Liver (tissue), 9 donors: ENCODE data around the gene C20orf173. TPM values are rescaled to one million over a fixed set of nuclear protein-coding genes. Genes with fewer than 3 reads are reported as not detected.

Source experiments
- DNase-seq: peaks from one replicate; pipeline ENCODE4 v3.0.0-alpha.2; 2017; ENCODE audit warnings: low spot score
- H3K27ac ChIP-seq, 2 donors: one replicate each; pipeline ENCODE4 v1.7.0; 2013; ENCODE audit warnings: inconsistent platforms in 2 of 2, low read length in 2 of 2, control low read depth in 1 of 2, low read depth in 1 of 2, mild to moderate bottlenecking in 1 of 2
- H3K27me3 ChIP-seq, 4 donors: one replicate each; pipeline versions ENCODE4 v1.6.1 to v1.7.0; 2013; ENCODE audit warnings: low read length in 3 of 4, inconsistent platforms in 1 of 4, mild to moderate bottlenecking in 1 of 4, moderate library complexity in 1 of 4; ENCODE audit not compliant: control insufficient read depth in 4 of 4, insufficient read depth in 4 of 4
- H3K36me3 ChIP-seq, 4 donors: one replicate each; pipeline versions ENCODE4 v1.6.1 to v1.7.0; 2013; ENCODE audit warnings: low read length in 3 of 4, mild to moderate bottlenecking in 3 of 4, low read depth in 1 of 4, moderate library complexity in 1 of 4; ENCODE audit not compliant: control insufficient read depth in 4 of 4, insufficient read depth in 3 of 4
- H3K4me1 ChIP-seq, 4 donors: one replicate each; pipeline versions ENCODE4 v1.6.1 to v1.7.0; 2013; ENCODE audit warnings: low read length in 3 of 4, mild to moderate bottlenecking in 3 of 4, moderate library complexity in 1 of 4; ENCODE audit not compliant: control insufficient read depth in 4 of 4, insufficient read depth in 4 of 4
- H3K4me3 ChIP-seq, 3 donors: one replicate each; pipeline versions ENCODE4 v1.6.1 to v1.7.0; 2013; ENCODE audit warnings: low read length in 3 of 3, control low read depth in 1 of 3, low read depth in 1 of 3, mild to moderate bottlenecking in 1 of 3
- H3K9ac ChIP-seq, 2 donors: one replicate each; pipeline ENCODE4 v1.7.0; 2013; ENCODE audit warnings: low read length in 2 of 2, mild to moderate bottlenecking in 2 of 2, moderate library complexity in 2 of 2, control low read depth in 1 of 2, low read depth in 1 of 2
- H3K9me3 ChIP-seq, 4 donors: one replicate each; pipeline versions ENCODE4 v1.6.1 to v1.7.0; 2013; ENCODE audit warnings: low read length in 3 of 4; ENCODE audit not compliant: control insufficient read depth in 4 of 4
- EGR1 ChIP-seq, 2 donors: IDR thresholded peaks; 2 replicates each; pipeline ENCODE4 v1.6.1; 2016 to 2018; ENCODE audit warnings: antibody characterized with exemption in 2 of 2, low read depth in 2 of 2
- FOXA2 ChIP-seq: IDR thresholded peaks from 2 replicates; pipeline ENCODE4 v1.6.1; 2016; ENCODE audit warnings: antibody characterized with exemption
- GABPA ChIP-seq, 2 donors: IDR thresholded peaks in 1 of 2; conservative IDR thresholded peaks in 1 of 2; 2 replicates each; pipeline ENCODE4 v1.6.1; 2016; ENCODE audit warnings: antibody characterized with exemption in 2 of 2, mild to moderate bottlenecking in 1 of 2, moderate library complexity in 1 of 2
- HNF4A ChIP-seq, 2 donors: conservative IDR thresholded peaks; 2 replicates each; pipeline ENCODE4 v1.6.1; 2016; ENCODE audit warnings: antibody characterized with exemption in 2 of 2, mild to moderate bottlenecking in 2 of 2
- HNF4G ChIP-seq: IDR thresholded peaks from 2 replicates; pipeline ENCODE4 v1.6.1; 2016; ENCODE audit warnings: antibody characterized with exemption
- JUND ChIP-seq, 2 donors: IDR thresholded peaks; 2 replicates each; pipeline ENCODE4 v1.6.1; 2016; ENCODE audit warnings: antibody characterized with exemption in 2 of 2
- MAX ChIP-seq: IDR thresholded peaks from 2 replicates; pipeline ENCODE4 v1.6.1; 2016; ENCODE audit warnings: antibody characterized with exemption
- NR2F2 ChIP-seq: IDR thresholded peaks from 2 replicates; pipeline ENCODE4 v1.6.1; 2016; ENCODE audit warnings: antibody characterized with exemption
- RXRA ChIP-seq, 2 donors: IDR thresholded peaks; 2 replicates each; pipeline ENCODE4 v1.6.1; 2017 to 2018; ENCODE audit warnings: antibody characterized with exemption in 2 of 2, mild to moderate bottlenecking in 1 of 2
- SP1 ChIP-seq: IDR thresholded peaks from 2 replicates; pipeline ENCODE4 v1.6.1; 2018; ENCODE audit warnings: antibody characterized with exemption, mild to moderate bottlenecking
- TAF1 ChIP-seq: conservative IDR thresholded peaks from 2 replicates; pipeline ENCODE4 v1.6.1; 2016; ENCODE audit warnings: antibody characterized with exemption, mild to moderate bottlenecking
- YY1 ChIP-seq: IDR thresholded peaks from 2 replicates; pipeline ENCODE4 v1.6.1; 2016; ENCODE audit warnings: antibody characterized with exemption, mild to moderate bottlenecking
- ZBTB33 ChIP-seq: IDR thresholded peaks from 2 replicates; pipeline ENCODE4 v1.6.1; 2016; ENCODE audit warnings: antibody characterized with exemption
- WGBS: extraction: QIAGEN DNeasy Blood & Tissue Kit; methylation state at CpG from one replicate; pipeline ENCODE4 v1.1.7; 2013; 5-methylcytosine and 5-hydroxymethylcytosine counted together
- polyA plus RNA-seq, 2 donors: library from polyadenylated mRNA; stranded (reverse) in 1 of 2; unstranded in 1 of 2; fragments of 200-250 nt in 1 of 2; fragments of >200 nt in 1 of 2; fragmentation: Nextera tagmentation in 1 of 2; extraction: Ambion mirVana in 1 of 2; gene quantifications; one replicate each; pipeline versions ENCODE4 v1.2.1 to v1.2.3, GENCODE V29; 2013 to 2015
- total RNA-seq, 2 donors: library from RNA; depleted of rRNA; stranded (reverse); fragments of >200 nt; gene quantifications; one replicate each; pipeline ENCODE4 v1.2.3, GENCODE V29; 2014
- TF ChIP-seq, protein P1 (sequence below): IDR thresholded peaks from 2 replicates; pipeline ENCODE4 v1.6.1; 2016; ENCODE audit warnings: antibody characterized with exemption
- TF ChIP-seq, protein P2 (sequence below): IDR thresholded peaks from 2 replicates; pipeline ENCODE4 v1.6.1; 2016; ENCODE audit warnings: antibody characterized with exemption, mild to moderate bottlenecking
- TF ChIP-seq, protein P3 (sequence below): fragments of 150-350 bp; IDR thresholded peaks from 2 replicates; pipeline ENCODE4 v1.5.1; 2017; ENCODE audit warnings: improper control_type of control experiment, low read depth, low read length; ENCODE audit not compliant: missing input control
- donor health status: healthy.
- donor health status: healthy.
- donor health status: healthy.
- donor health status: healthy.
- donor health status: healthy.

Gene C20orf173
- total and polyA plus RNA-seq, 4 donors: not detected

- peaks cover 0 to 6% (median 3%) of the 10 kb centered on the region in 4 donors for H3K36me3 ChIP-seq
- no peaks in the 10 kb centered on the region for H3K9me3 ChIP-seq
- no peak for DNase-seq
- 46% methylated on average over 1 of the region's 1 CpG for WGBS
- H3K4me1 ChIP-seq: no peaks in the 10 kb centered on the region
- TF ChIP-seq, protein P1, sequence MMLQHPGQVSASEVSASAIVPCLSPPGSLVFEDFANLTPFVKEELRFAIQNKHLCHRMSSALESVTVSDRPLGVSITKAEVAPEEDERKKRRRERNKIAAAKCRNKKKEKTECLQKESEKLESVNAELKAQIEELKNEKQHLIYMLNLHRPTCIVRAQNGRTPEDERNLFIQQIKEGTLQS: no peak
- no peak for TF ChIP-seq HNF4A (conservative IDR thresholded peaks at IDR 0.05)
- no peak for TF ChIP-seq YY1
- no peak for TF ChIP-seq GABPA (IDR thresholded peaks at IDR 0.05 in 1 of 2, conservative IDR thresholded peaks at IDR 0.05 in 1 of 2)
- TF ChIP-seq, protein P2, sequence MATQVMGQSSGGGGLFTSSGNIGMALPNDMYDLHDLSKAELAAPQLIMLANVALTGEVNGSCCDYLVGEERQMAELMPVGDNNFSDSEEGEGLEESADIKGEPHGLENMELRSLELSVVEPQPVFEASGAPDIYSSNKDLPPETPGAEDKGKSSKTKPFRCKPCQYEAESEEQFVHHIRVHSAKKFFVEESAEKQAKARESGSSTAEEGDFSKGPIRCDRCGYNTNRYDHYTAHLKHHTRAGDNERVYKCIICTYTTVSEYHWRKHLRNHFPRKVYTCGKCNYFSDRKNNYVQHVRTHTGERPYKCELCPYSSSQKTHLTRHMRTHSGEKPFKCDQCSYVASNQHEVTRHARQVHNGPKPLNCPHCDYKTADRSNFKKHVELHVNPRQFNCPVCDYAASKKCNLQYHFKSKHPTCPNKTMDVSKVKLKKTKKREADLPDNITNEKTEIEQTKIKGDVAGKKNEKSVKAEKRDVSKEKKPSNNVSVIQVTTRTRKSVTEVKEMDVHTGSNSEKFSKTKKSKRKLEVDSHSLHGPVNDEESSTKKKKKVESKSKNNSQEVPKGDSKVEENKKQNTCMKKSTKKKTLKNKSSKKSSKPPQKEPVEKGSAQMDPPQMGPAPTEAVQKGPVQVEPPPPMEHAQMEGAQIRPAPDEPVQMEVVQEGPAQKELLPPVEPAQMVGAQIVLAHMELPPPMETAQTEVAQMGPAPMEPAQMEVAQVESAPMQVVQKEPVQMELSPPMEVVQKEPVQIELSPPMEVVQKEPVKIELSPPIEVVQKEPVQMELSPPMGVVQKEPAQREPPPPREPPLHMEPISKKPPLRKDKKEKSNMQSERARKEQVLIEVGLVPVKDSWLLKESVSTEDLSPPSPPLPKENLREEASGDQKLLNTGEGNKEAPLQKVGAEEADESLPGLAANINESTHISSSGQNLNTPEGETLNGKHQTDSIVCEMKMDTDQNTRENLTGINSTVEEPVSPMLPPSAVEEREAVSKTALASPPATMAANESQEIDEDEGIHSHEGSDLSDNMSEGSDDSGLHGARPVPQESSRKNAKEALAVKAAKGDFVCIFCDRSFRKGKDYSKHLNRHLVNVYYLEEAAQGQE: no peak
- no peak for TF ChIP-seq RXRA (IDR thresholded peaks at IDR 0.05)
- no peak for TF ChIP-seq FOXA2
- no peak for TF ChIP-seq NR2F2
- TF ChIP-seq TAF1: no peak
- no peak for TF ChIP-seq SP1
- TF ChIP-seq HNF4G: no peak
- TF ChIP-seq, protein P3, sequence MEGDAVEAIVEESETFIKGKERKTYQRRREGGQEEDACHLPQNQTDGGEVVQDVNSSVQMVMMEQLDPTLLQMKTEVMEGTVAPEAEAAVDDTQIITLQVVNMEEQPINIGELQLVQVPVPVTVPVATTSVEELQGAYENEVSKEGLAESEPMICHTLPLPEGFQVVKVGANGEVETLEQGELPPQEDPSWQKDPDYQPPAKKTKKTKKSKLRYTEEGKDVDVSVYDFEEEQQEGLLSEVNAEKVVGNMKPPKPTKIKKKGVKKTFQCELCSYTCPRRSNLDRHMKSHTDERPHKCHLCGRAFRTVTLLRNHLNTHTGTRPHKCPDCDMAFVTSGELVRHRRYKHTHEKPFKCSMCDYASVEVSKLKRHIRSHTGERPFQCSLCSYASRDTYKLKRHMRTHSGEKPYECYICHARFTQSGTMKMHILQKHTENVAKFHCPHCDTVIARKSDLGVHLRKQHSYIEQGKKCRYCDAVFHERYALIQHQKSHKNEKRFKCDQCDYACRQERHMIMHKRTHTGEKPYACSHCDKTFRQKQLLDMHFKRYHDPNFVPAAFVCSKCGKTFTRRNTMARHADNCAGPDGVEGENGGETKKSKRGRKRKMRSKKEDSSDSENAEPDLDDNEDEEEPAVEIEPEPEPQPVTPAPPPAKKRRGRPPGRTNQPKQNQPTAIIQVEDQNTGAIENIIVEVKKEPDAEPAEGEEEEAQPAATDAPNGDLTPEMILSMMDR: no peak
- TF ChIP-seq ZBTB33: no peak
- TF ChIP-seq JUND (IDR thresholded peaks at IDR 0.05): no peak
- TF ChIP-seq EGR1 (IDR thresholded peaks at IDR 0.05; ENCODE audit: low read depth in 2 of 2): no peak
- no peak for TF ChIP-seq MAX
- no peak overlapping the region for H3K9ac ChIP-seq
- no peak overlapping the region for H3K27ac ChIP-seq
- H3K4me3 ChIP-seq: no peak overlapping the region
- H3K27me3 ChIP-seq: no peaks in the 10 kb centered on the region
Measured at GRCh38 chr20:35517125-35517524, 12.3 kb downstream of the C20orf173 start.
